OCI-LY7 (cell line): ENCODE data around the gene SPSB3.

Experiments
- EZH2phosphoT487 ChIP-seq: fragments of 200-600 bp; sonication (generic); IDR thresholded peaks from 2 replicates; pipeline ENCODE4 v1.6.1; 2018; ENCODE audit warnings: low read depth, borderline replicate concordance, mild to moderate bottlenecking, mixed run types, antibody characterized with exemption, low read length, moderate library complexity, mixed read lengths
- TF ChIP-seq, protein P1 (sequence below): fragments of 200-600 bp; sonication (generic); conservative IDR thresholded peaks from 2 replicates; pipeline ENCODE4 v1.5.1; 2014; ENCODE audit warnings: mild to moderate bottlenecking, antibody characterized with exemption, low read length, moderate library complexity, mixed read lengths

DNA sequence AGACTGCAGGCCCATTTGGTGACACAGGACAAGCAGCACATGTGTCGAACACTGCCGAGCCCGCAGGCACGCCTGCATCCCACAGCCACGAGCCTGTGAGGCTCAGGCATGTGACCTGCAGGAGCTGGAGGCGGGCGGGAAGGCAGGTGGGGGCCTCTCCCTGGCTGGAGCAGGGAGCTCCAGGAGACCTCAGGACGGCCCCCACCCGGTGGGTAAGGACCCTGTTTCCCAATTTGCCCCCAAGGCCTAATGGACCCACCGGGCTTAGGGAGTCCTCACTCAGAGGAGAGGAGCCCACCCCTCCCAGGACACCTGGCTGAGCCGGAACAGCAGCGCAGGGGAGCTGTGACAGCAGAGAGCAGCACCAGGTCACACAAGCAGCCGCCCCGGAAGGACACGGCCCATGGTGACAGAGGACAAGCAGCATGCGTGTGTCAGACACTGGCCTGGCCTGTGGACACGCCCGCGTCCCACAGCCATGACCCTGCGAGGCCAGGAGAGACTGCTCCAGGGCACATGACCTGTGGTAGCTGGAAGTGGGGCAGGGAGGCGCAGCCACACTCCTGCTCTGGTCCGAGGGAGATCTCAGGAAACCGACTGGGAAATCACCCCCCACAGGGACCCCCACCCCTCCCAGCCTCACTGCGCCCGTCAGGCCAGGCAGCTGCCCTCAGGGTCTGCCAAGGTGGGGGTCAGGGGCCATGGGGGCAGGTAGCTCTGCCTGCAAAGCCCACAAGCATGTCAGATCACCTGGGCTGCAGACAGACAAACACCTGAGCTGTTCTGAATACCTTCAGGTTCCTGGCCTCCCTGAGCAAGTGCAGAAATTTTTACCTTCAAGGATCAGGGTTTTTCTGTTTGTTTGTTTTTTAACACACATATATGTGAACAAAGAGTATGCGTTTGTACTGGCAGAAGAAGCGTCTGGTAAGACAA lies 2.4 kb downstream of the SPSB3 start:
- TF ChIP-seq, protein P1, sequence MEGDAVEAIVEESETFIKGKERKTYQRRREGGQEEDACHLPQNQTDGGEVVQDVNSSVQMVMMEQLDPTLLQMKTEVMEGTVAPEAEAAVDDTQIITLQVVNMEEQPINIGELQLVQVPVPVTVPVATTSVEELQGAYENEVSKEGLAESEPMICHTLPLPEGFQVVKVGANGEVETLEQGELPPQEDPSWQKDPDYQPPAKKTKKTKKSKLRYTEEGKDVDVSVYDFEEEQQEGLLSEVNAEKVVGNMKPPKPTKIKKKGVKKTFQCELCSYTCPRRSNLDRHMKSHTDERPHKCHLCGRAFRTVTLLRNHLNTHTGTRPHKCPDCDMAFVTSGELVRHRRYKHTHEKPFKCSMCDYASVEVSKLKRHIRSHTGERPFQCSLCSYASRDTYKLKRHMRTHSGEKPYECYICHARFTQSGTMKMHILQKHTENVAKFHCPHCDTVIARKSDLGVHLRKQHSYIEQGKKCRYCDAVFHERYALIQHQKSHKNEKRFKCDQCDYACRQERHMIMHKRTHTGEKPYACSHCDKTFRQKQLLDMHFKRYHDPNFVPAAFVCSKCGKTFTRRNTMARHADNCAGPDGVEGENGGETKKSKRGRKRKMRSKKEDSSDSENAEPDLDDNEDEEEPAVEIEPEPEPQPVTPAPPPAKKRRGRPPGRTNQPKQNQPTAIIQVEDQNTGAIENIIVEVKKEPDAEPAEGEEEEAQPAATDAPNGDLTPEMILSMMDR, result no peak
- no peak for TF ChIP-seq EZH2phosphoT487
